CD4-positive, alpha-beta T cell treated with Interferon gamma for 1 hour (primary cell): ENCODE measurements around the gene DCP1A.

Experiments used
- DNase-seq: peaks from one replicate; pipeline ENCODE4 v3.0.0-alpha.2; 2020

DCP1A gene

DNA sequence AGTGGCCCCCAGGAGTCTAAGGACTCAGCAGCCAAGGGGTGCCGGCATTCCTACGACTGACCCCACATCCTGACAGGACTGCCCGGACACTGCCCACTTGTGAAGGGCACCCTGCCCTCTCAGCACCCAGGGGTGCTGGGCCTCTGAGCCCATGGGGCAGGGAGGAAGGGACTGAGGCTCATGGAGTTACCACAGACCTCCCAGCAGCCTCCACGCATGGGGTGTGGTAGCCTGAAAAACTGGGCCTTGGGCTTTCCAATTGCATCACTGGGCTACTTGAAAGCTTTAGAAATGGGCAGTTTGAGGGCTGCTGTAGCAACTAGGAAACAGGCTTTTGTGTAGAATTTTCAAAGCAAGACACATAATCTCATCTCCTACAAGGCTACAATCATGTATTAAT lies 104.7 kb downstream of the DCP1A start:
- DNase-seq = peak; percentile 45

DNA sequence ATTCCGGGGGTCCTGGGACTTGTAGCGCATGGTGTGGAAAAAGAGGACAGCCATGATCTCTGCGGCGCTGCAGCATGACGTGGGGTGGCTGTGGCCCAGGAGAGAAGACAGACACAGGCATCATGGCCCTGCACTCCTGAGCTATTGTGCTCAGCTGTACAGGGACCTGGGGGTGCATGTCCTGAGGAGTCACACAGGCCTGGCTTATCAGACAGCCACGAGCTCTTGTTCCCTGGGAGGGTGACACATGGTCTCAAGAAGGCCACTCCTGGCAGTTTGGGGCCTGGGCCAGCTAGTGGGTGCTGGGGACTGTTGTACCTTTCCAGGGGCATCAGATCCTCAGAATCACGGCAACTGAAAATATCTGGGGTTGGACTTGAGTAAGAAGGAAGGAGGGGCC lies 105.2 kb downstream of the DCP1A start:
- DNase-seq = no peak

- DNase-seq = no peak
Observed at GRCh38 chr3:53240989-53241972, 106.1 kb downstream of the DCP1A start.

- DNase-seq = no peak
Observed at GRCh38 chr3:53239800-53240199, 107.5 kb downstream of the DCP1A start.

GRCh38 chr3:53238886-53239285 lies 108.5 kb downstream of the DCP1A start:
- no peak for DNase-seq

- no peak for DNase-seq
Observed at GRCh38 chr3:53238051-53238850, 109.1 kb downstream of the DCP1A start.

- peak; percentile 30 for DNase-seq
Observed at GRCh38 chr3:53236112-53236841, 111.1 kb downstream of the DCP1A start.

DNA sequence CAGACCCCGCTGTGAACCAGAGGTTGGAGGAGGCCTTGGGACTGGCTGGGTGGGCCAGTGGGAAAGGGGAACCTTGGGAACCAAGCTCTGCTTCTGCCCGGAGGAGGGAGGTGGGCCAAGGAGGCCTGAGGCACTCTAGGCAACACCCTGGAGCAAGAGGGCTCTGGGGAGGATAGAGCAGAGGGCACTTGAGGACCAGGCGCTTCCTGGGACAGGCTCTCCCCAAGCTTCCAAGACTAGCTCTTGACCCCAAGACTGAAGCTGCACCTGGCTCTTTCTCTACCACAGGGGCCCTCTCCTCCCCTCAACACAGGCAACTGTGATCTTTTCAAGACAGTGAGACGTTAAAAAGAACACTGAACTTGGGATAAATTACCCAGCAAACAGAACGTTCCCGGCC lies 111.8 kb downstream of the DCP1A start:
- DNase-seq = no peak

DNA sequence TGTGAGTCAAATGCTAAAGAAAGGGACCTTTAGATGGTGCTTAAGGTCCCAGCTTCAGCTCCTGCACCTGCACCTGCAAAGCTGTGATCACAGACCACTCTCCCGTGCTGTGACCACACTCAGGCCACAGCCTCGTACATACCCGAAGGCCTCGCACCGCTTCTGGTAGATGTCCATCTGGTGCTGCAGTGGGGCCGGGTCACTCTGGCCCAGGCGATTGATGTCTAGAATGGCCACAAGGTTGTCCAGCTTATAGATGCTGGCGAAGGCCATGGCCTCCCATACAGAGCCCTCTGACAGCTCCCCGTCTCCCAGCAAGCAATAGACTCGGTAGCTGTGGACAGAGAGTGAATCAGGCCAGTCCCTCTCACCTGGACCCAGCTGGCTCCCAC lies 112.5 kb downstream of the DCP1A start:
- DNase-seq = no peak

GRCh38 chr3:53234130-53234840 lies 113.1 kb downstream of the DCP1A start:
- no peak for DNase-seq
